NCI-H2196 (cell line): Measurements from ENCODE around the gene NEGR1.
A peak's percentile ranks its signal among the peaks of the same experiment; 100 is the strongest.

ENCODE experiments used
- DNase-seq: peaks from one replicate; lab custom pipeline; 2025; ENCODE audit not compliant: unreplicated experiment; lab: John Stamatoyannopoulos, UW

The NEGR1 gene

GRCh38 chr1:71509051-71509595 lies 773.2 kb downstream of the NEGR1 start:
- no peak for DNase-seq

GRCh38 chr1:71502006-71502405 lies 780.3 kb downstream of the NEGR1 start:
- no peak for DNase-seq

GRCh38 chr1:71498542-71498941 lies 783.8 kb downstream of the NEGR1 start:
- DNase-seq = no peak

GRCh38 chr1:71494163-71494562 lies 788.2 kb downstream of the NEGR1 start:
- no peak for DNase-seq

- DNase-seq = no peak
Observed at GRCh38 chr1:71492298-71493041, 789.9 kb downstream of the NEGR1 start.

GRCh38 chr1:71490432-71490831 lies 791.9 kb downstream of the NEGR1 start:
- no peak for DNase-seq

GRCh38 chr1:71488555-71489252 lies 793.6 kb downstream of the NEGR1 start:
- no peak for DNase-seq

GRCh38 chr1:71473331-71473730 lies 809.0 kb downstream of the NEGR1 start:
- DNase-seq = peak; percentile 21

GRCh38 chr1:71465093-71465492 lies 817.2 kb downstream of the NEGR1 start:
- no peak for DNase-seq

GRCh38 chr1:71464016-71464415 lies 818.3 kb downstream of the NEGR1 start:
- no peak for DNase-seq

GRCh38 chr1:71463144-71463543 lies 819.2 kb downstream of the NEGR1 start:
- DNase-seq = no peak

GRCh38 chr1:71462247-71462646 lies 820.1 kb downstream of the NEGR1 start:
- no peak for DNase-seq

- DNase-seq = no peak
Observed at GRCh38 chr1:71461416-71461815, 820.9 kb downstream of the NEGR1 start.

GRCh38 chr1:71448444-71448843 lies 833.9 kb downstream of the NEGR1 start:
- DNase-seq = no peak

GRCh38 chr1:71438626-71439025 lies 843.7 kb downstream of the NEGR1 start:
- DNase-seq = no peak

- no peak for DNase-seq
Observed at GRCh38 chr1:71435951-71436350, 846.4 kb downstream of the NEGR1 start.

GRCh38 chr1:71434240-71434639 lies 848.1 kb downstream of the NEGR1 start:
- no peak for DNase-seq

GRCh38 chr1:71428029-71428428 lies 854.3 kb downstream of the NEGR1 start:
- no peak for DNase-seq

- DNase-seq = no peak
Observed at GRCh38 chr1:71427066-71427465, 855.3 kb downstream of the NEGR1 start.

GRCh38 chr1:71424536-71424935 lies 857.8 kb downstream of the NEGR1 start:
- no peak for DNase-seq

- DNase-seq = no peak
Observed at GRCh38 chr1:71422221-71422620, 860.1 kb downstream of the NEGR1 start.

- no peak for DNase-seq
Observed at GRCh38 chr1:71417421-71417820, 864.9 kb downstream of the NEGR1 start.
